ENCODE data around the gene MAP3K1. TPM values are rescaled to one million over a fixed set of nuclear protein-coding genes. Genes with fewer than 3 reads are reported as not detected.

The MAP3K1 gene
- total and polyA plus RNA-seq, 12 donors = 4.9 to 26.1 (median 15.5) TPM

DNA sequence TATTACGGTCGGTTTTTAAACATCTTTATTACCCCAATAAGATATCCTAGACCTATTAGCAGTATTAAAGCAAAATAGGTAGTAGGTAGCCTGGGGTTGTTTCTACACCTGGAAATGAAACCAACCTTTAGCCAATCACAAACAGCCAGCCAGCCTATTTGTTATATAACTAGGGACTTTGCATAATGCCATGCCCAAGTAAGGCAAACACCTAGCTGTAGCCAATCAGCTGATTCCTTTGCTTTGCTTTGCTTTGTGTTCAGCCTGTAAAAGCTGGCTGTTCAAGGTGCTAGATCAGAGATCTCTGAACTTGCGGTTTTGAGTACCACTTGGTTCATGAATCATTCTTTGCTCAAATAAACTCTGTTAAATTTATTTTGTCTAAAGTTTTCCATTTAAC, 47.6 kb downstream of the MAP3K1 start:
- TF ChIP-seq POLR2A (IDR thresholded peaks at IDR 0.05) (no peak), CTCF (IDR thresholded peaks at IDR 0.05) (no peak)
- H3K4me3 ChIP-seq = no peak overlapping the region
- no peaks in the 10 kb centered on the region for H3K9me3 ChIP-seq (replicated peaks in 1 of 3)
- peaks cover 0 to 26% of the 10 kb centered on the region in 2 donors for H3K36me3 ChIP-seq (replicated peaks in 1 of 2)
- H3K27me3 ChIP-seq = no peaks in the 10 kb centered on the region
- no peak for DNase-seq
- intact Hi-C loops (cut with DNase I) = no loop called here
- H3K4me1 ChIP-seq (replicated peaks in 1 of 2) = peaks cover 7 to 8% of the 10 kb centered on the region in 2 donors
- 95 to 98% (median 96%) methylated on average over 3 of the region's 3 CpGs for WGBS, 4 donors
- no peak overlapping the region for H3K27ac ChIP-seq

DNA sequence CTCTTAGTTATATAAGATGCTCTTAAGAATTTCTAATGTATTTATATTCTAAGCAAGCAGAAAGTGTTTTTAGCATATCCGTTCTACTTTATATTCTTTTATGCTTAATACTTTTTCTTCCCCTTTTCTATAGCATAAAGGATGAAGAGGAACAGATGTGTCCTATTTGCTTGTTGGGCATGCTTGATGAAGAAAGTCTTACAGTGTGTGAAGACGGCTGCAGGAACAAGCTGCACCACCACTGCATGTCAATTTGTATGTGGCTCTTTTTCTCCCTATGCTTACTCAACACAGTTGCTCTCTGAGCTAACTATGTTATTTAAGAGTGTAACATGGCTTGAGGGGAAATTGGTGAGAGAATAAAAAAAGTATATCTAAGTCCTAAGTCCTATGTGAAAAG, 56.4 kb downstream of the MAP3K1 start:
- Histone ChIP-seq H3K4me1 (replicated peaks in 1 of 2) (no peaks in the 10 kb centered on the region), H3K9me3 (replicated peaks in 1 of 3) (no peaks in the 10 kb centered on the region), H3K27me3 (no peaks in the 10 kb centered on the region), H3K36me3 (replicated peaks in 1 of 2) (peaks cover 0 to 35% of the 10 kb centered on the region in 2 donors), H3K27ac (no peak overlapping the region), H3K4me3 (no peak overlapping the region)
- 79 to 82% (median 81%) methylated on average over 2 of the region's 2 CpGs for WGBS, 4 donors
- no peak for DNase-seq
- intact Hi-C loops (cut with DNase I) = no loop called here
- no peak for TF ChIP-seq POLR2A (IDR thresholded peaks at IDR 0.05)
- no peak for TF ChIP-seq CTCF (IDR thresholded peaks at IDR 0.05)

DNA sequence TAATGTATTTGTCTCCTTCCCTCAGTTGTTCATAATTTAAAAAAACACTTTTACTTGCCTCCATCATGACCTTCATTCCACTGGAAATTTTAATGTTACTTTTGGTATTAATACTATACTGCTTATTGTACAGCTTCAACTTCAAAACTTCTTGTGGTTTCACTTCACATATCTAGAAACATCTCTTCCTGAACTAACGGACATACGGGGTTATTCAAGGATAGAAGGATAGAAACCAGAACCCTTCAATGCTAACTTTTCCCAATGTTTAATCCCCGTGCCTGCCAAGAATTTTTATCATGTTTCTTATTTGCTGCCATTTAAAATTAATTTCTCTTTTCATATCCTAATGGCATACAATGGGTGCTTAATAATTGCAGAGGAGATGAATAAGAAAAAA, 57.7 kb downstream of the MAP3K1 start:
- 57 to 79% (median 70%) methylated on average over 3 of the region's 3 CpGs for WGBS, 4 donors
- peaks cover 0 to 40% of the 10 kb centered on the region in 2 donors for H3K36me3 ChIP-seq (replicated peaks in 1 of 2)
- intact Hi-C loops (cut with DNase I) = no loop called here

GRCh38 chr5:56876327-56876726, 61.0 kb downstream of the MAP3K1 start:
- Histone ChIP-seq H3K27ac (no peak overlapping the region), H3K36me3 (replicated peaks in 1 of 2) (peaks cover 0 to 58% of the 10 kb centered on the region in 2 donors)
- no peak for DNase-seq

More for the DNA sequence above, 57.7 kb downstream of the MAP3K1 start:
- Histone ChIP-seq H3K27ac (no peak overlapping the region), H3K4me3 (no peak overlapping the region), H3K9me3 (replicated peaks in 1 of 3) (no peaks in the 10 kb centered on the region), H3K4me1 (replicated peaks in 1 of 2) (no peaks in the 10 kb centered on the region), H3K27me3 (no peaks in the 10 kb centered on the region)
- TF ChIP-seq POLR2A (IDR thresholded peaks at IDR 0.05) (no peak), CTCF (IDR thresholded peaks at IDR 0.05) (no peak)
- no peak for DNase-seq

More at GRCh38 chr5:56876327-56876726, 61.0 kb downstream of the MAP3K1 start:
- no peaks in the 10 kb centered on the region for H3K9me3 ChIP-seq (replicated peaks in 1 of 3)
- intact Hi-C loops (cut with DNase I) = no loop called here
- TF ChIP-seq CTCF (IDR thresholded peaks at IDR 0.05) (no peak), POLR2A (IDR thresholded peaks at IDR 0.05) (no peak)
- 61 to 73% (median 70%) methylated on average over 3 of the region's 3 CpGs for WGBS, 4 donors
- H3K4me1 ChIP-seq (replicated peaks in 1 of 2) = no peaks in the 10 kb centered on the region
- H3K4me3 ChIP-seq = no peak overlapping the region
- H3K27me3 ChIP-seq = no peaks in the 10 kb centered on the region

All from adrenal gland (tissue), 12 donors.